HG02884 (cell line): Measurements from ENCODE around the gene TCP1.
A peak's percentile ranks its signal among the peaks of the same experiment; 100 is the strongest.
"Not testable (repeated sequence)": the region's sequence is repeated elsewhere in the genome, so short reads cannot be mapped to it uniquely, and the experiment has no call there.

ENCODE experiments used
- ATAC-seq: cut with Tn5 transposase; IDR thresholded peaks from one replicate; pipeline ENCODE4 v1.9.1; 2021; ENCODE audit warnings: mild to moderate bottlenecking, moderate library complexity; ENCODE audit not compliant: unreplicated experiment

TCP1 gene

GRCh38 chr6:159789377-159790148, at the start of gene TCP1:
TSS of gene TCP1 (minus strand) at chr6:159789602. CDS start at chr6:159789468, 134 bp downstream.
- peak; percentile 66 for ATAC-seq

- ATAC-seq: no peak
These were observed 48.8 kb upstream of the TCP1 start for GRCh38 chr6:159838020-159838744.

- ATAC-seq: no peak
These were observed 48.1 kb upstream of the TCP1 start for GRCh38 chr6:159837511-159837910.

GRCh38 chr6:159836718-159837490, 47.5 kb upstream of the TCP1 start:
- no peak for ATAC-seq

- no peak for ATAC-seq
These were observed 44.7 kb upstream of the TCP1 start for GRCh38 chr6:159833997-159834603.

- no peak for ATAC-seq
These were observed 44.2 kb upstream of the TCP1 start for GRCh38 chr6:159833556-159833955.

GRCh38 chr6:159832946-159833345, 43.5 kb upstream of the TCP1 start:
- no peak for ATAC-seq

GRCh38 chr6:159831373-159831679, 41.9 kb upstream of the TCP1 start:
- no peak for ATAC-seq

- no peak for ATAC-seq
These were observed 41.3 kb upstream of the TCP1 start for GRCh38 chr6:159830501-159831372.

- no peak for ATAC-seq
These were observed 40.1 kb upstream of the TCP1 start for GRCh38 chr6:159829526-159829925.

GRCh38 chr6:159828074-159828473, 38.7 kb upstream of the TCP1 start:
- ATAC-seq: no peak

GRCh38 chr6:159826968-159827647, 37.7 kb upstream of the TCP1 start:
- ATAC-seq: no peak

- ATAC-seq: no peak
These were observed 36.6 kb upstream of the TCP1 start for GRCh38 chr6:159826004-159826403.

GRCh38 chr6:159824690-159825089, 35.3 kb upstream of the TCP1 start:
- ATAC-seq: not testable (repeated sequence)

- no peak for ATAC-seq
These were observed 34.6 kb upstream of the TCP1 start for GRCh38 chr6:159823953-159824352.

- no peak for ATAC-seq
These were observed 32.3 kb upstream of the TCP1 start for GRCh38 chr6:159821726-159822125.

- no peak for ATAC-seq
These were observed 31.7 kb upstream of the TCP1 start for GRCh38 chr6:159821122-159821521.

- peak; percentile 53 for ATAC-seq
These were observed 30.7 kb upstream of the TCP1 start for GRCh38 chr6:159819932-159820640.

- no peak for ATAC-seq
These were observed 29.7 kb upstream of the TCP1 start for GRCh38 chr6:159819098-159819497.
